HG02610 (cell line): ENCODE measurements around the gene TBC1D7.

ENCODE experiments used
- ATAC-seq: cut with Tn5 transposase; IDR thresholded peaks from one replicate; pipeline ENCODE4 v1.9.1; 2021; ENCODE audit warnings: mild to moderate bottlenecking, moderate library complexity; ENCODE audit not compliant: unreplicated experiment

The TBC1D7 gene

DNA sequence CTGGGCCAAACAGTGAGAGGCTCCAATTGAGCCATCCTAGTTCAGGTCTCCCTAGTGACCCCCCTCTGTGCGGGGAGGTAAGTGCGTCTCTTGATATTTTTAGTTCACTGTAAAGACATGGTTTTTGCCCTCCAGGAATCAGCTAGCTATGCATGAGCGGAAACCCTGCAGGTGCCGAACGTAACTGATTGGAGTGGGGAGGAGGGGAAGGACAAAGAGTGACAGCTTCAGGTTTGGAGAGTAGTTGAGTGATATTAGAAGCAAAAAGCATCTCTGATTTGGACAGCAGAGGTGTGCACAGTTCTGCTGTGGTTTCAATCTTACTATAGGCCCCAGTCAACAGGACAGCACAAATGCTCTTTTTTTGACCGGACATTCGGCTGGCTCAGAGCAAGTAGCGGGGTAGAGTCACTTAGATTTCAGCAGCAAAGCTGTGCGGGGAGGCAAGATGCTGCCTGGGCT is 31.8 kb downstream of the TBC1D7 start:
- peak; percentile 66 for ATAC-seq

DNA sequence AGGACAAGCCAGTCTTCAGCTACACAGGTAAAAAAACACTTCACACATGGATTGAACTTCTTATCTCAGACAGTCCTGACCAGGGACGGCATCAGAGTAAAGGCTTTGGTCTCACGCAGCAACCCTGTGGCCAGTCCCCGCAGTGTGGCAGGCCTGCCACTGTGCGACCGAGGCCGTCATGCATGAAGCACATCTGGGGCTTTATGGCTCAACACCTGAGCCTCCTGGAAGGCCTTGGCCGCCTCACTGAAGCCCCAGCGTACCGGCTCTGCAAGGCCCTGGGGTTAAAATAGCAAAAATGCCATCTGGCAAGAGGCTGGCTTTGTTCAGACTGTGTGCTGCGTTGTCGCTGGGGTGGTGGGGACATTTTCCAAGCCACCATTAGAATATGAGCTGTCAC is 32.8 kb downstream of the TBC1D7 start:
- ATAC-seq: no peak

DNA sequence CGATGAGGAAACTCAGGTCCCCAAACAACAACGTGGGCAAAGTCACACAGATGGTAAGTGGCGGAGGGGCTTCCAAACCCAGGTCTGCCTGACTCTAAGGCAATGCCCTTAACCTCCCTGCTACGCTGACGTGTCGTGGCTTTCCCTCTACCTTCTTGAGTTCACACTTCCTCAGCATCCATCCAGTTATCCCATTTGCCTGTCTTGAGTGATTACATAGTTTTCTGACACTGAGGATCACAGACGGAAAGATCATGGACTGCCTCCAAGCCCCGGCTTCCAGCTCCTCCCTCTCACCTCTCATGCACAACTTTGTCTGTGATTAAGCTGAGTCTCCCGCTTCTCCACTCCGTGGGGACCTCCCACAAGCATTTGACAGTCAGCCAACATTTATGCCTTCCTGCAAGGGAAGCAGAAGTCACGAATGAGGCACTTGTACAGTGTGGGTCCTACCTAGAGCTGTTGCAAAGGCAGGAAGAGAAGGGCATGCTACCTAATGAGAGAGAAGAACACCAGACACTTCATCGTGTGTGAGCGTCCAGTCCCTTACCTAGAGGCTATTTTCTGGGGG is 33.8 kb downstream of the TBC1D7 start:
- ATAC-seq: no peak

DNA sequence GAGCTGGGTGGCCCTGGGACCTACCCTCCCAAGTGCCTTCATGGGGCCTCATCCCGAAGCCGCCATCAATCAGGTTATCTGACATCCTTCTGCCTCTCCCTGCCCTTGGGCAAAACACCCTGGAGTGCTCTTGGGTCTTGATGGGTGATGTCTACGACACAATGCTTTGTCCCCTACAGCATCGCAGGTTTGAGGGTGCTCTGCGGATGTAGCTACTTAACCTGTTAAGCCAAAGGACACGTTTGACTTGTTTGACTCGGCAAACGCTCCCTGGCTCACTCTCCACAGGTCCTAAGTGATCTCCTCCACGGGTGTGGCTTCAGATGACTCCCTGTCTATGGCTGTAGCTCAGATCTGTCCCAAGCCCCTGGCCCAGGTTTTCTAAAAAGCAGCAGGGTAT is 35.6 kb downstream of the TBC1D7 start:
- no peak for ATAC-seq

DNA sequence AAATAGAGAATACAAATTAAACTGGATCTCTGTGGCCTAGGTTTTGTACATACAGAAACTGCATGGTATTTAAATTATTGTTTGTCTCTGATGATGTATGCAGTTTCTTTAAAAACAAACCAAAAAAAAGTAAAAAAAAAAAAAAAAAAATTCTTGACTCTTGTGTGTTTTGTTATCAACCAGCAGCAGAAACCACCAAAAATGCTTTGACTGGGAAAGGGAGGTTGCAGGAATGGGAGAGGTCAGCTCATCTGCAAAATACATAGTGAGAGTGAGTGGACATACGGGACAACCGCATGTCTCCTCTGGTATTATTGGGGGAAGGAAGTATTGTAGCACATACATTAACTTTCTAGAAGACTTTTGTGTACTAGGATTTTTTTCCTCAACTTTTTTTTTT is 38.0 kb downstream of the TBC1D7 start:
- ATAC-seq: no peak

DNA sequence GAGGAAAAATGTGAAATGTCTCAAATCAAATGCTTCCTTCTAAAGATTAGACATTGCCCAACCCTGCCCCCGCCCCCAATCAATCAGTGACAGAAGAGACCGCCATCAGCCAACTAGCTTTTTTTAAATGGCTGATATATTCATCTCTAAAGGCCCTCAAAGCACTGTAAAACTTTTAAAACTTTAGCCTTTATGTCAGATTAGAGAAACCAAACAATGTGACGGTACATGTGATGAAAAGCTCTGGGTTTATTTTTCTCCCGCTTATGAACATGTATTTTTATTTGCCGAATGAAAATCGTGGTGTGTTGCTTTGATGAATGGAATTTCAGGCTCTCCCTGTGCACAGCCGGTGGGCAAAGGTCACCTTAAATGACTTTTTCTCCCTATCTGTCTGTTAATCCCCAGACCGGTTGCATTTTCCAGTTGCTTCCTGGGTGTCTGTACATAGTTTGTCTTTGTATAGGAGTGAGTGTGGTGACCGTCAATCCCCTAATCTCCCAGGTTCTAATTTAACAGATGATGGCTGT is 38.5 kb downstream of the TBC1D7 start:
- ATAC-seq: no peak

DNA sequence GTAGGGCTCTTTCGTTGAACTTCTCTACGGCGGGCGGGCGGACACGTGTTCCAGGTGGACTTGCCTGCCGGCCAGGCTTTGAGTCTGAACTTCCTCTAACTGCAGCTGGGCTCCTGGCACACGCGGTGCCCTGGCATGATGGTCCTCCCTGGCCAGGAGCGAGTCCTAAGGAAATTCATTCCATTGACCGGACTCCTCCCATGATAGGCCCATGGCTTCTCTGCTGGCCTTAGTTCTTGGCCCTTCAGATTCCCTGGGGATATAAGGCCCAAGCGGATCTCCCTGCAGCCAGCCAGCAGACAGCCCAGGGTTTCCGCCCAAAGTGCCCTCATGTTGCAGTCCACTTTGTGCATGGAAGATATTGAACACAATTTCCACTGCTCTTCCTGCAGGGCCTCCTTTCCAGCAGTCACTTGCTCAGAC is 39.4 kb downstream of the TBC1D7 start:
- no peak for ATAC-seq

DNA sequence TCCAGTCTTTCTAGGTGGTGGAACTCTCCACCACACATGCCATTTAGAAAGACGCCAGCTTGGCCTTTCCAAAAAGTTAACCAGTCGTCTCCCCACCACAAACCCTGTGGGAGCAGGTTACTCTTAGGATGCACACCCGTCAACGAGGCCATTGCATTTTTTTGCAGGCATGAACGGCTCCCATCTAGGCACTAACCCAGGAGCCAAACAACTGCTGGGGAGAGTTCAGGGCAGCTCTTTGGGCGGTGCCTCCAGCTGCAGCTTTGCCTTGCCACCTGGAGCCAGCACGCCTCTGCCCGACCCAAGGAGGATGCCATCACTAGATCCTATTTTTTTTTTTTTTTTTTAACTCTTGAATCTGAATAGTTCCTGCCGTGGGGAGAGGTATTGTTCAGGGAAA is 39.9 kb downstream of the TBC1D7 start:
- ATAC-seq: no peak

DNA sequence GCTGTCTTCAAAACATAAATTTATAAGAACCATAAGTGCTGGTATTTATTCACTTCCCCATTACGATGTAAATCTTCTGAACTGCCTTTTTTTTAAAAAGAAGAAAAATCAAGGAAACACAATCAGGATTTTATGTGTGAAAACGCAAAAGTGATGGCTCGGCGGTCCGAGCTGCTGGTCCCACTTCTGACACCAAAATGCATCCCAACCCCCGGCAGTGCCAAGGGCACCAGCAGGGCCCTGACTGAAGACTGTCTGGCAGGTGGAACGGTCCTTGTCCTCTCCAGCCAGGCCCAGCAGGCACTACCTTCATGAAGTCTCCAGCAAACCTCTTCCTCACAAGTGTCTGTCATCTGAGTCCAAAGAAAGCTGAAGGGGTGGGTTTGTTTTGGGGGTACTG is 41.2 kb downstream of the TBC1D7 start:
- ATAC-seq: no peak

DNA sequence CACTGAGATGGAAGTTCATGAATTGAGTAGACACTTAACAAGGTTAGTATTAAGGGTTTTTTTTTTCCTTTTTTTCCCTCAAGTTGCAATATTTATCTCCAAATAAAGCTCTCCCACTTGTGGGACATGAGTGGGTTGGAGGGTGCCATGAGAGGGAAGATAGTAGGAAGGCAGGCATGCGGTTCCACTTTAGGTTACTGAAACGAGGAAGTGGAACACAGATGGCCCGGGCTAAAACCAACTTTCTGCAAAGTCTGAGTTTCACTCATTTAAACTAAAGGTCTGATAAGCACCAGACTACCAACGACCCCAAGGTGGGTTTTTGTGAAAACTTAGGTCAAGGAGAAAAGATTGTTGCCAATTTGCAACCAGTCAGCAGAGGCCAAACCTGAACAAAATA is 42.2 kb downstream of the TBC1D7 start:
- no peak for ATAC-seq

DNA sequence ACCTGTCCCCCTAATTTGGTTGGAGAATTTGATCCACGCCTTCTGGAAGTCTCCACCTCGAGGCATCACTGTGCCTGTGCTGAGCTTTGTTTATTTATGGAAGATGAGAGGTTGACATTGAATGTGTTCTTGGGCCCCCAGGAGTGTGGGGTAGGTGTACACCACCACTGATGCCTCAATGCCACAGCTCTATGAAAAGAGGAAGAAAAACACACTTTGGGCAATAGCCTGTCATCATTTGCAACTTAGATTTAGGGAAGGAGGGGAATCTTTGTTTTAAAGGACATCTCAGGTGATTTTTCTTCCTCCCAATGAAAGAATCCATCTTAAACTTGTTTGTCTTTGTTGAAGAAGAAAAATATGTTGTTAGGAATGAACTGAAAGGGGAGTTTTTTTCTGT is 42.6 kb downstream of the TBC1D7 start:
- ATAC-seq: no peak

DNA sequence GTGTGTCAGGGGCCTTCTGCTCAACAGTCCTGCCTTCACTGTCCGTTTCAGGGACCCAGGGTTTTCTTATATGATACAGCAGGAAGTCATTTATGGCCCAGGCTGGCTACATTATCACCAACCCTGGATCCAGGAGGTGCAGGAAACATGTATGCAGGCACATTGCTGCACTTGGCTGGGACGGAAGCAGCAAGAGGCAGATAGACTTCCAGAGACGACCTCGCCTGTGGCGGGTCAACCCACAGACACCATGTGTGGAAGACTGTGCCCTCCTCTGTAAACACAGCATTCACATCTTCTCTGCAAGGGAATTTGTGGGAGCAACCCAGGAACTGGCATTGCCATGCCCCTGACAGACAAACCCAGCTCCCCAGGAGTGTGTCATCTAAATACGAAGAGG is 43.7 kb downstream of the TBC1D7 start:
- no peak for ATAC-seq

DNA sequence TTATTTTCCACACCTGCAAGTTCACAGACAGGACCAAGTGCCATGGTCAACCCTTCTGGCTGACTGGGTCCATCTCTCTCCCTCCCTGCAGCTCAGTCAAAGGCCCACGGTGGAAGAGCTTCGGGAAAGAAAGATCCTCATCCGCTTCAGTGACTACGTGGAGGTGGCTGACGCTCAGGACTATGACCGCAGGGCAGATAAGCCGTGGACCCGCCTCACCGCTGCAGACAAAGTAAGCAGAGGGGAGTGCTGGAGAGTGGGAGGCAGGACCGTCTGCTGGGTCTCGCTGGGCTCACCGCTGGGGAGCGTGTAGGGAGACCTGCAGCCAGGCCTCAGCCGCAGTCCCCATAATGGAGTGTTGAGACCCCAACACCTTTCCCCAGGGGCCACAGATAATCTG is 45.0 kb downstream of the TBC1D7 start:
- no peak for ATAC-seq

DNA sequence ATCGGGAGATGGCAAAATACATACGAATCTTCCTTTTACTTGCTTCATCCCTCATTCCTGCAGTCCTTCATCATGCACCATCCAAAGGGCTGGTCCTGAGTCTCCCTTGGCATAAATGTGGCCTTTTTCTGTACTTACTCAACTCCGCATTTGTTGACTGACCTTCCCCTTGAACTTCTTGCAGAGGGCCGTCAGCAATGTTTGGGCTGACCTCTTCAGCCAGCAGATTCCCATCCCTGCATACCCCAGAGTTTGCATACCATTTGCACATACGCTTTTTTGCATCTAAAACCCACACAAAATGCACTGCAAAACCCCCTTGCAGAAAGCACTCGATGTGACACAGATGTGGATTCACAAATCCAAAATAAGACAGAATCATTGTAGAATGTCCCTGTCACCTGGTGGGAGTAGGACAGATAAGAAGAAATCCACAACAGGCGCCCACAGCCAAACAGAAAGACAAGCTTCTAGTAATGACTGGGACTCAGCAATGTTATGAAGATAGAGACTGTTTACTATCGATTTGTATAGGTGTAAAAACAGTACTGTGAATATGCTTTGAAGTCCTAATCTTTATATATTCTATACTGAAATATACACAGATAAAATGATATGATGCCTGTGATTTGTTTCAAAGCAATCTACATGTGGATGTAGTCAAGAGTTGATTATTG is 45.8 kb downstream of the TBC1D7 start:
- no peak for ATAC-seq

DNA sequence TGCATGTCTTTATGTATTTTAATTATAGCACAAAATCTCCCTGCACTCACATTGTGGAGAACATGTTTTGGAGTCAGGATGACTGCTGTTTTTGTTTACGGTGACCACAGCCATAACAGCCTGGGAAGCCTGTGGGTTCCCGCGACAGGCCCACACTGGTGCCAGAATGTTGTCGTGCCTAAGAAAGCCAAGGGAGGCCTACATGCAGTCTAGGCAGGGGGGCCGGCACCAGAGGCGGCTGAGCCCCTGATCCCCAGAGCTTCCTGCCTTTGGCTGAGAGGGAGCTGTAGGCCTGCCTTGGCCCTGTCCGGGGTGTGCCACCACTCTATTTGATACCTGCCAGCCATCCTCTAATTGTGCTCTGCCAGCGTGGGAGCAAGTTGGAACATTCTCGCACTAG is 46.7 kb downstream of the TBC1D7 start:
- no peak for ATAC-seq

DNA sequence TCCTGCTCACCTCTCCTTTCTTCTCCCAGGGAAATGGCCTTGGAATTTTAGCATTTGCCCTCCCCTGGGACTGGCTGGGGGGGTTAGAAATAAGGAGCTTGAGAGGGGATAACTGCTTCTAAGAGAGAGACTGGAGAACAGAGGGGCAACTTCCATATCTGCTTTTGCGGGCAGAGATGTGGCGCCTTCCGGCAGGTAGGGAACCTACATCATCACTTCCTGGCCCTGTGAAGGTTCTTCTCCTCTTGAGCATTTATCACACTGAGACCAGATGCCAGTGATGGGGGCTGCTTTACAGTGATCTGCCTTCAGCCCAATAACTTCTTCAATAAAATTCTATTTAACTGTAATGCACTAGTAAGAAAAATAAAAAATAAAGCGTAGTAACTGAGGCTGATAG is 48.1 kb downstream of the TBC1D7 start:
- no peak for ATAC-seq

DNA sequence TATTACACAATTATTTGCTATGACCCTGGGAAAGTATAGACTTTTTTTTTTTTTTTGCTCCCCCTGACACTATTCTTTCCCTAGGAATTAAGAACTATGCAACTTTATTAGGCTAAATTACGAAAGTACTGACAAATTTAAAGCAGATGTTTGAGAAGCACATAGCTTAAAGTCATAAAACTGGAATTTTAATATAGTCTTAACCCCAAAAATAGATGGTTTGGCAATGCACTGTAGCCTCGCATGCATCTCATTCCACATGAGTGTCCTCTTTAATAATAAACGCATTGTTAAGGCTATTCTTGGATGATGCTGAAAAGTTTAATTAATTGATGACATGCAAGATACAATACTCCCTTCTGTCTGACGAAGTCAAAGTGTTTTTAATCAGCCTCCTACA is 49.3 kb downstream of the TBC1D7 start:
- ATAC-seq: no peak

DNA sequence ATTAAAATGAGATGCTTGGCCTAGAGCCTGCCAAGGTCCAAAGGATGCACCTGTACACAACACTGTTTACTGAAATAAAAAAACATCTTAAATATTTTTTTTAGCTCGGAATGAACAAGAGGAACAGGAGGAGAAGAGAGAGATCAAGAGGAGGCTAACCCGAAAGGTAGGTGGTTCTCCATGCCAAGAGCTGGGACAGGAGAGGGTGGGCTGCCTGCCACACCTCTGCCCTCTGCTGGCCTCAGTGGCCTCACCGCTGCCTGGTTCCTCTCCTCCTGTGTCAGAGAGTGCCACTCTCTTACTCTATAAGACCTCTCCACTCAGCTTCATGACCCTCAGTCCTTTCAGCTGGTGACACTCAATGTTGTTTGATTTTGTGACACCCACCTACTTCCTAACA is 50.2 kb downstream of the TBC1D7 start:
- no peak for ATAC-seq

DNA sequence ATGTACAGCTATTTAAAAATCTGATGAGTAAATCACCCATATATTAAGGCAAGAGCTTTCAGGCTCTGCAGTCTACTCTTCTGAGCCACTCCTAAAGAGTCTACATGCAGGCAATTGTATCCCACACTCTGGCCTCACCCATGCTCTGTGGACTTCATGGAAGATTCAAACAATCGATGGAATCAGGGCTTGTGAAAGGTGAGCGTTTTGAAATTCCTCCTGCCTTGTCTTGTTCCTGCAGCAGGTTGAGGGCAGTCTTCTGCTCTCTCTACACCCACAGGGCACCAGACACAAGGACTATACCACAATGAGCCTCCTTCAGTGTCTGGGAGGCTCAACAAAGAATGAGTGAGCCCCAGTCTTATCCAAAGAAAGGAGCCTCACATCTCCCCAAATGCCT is 51.1 kb downstream of the TBC1D7 start:
- ATAC-seq: no peak

DNA sequence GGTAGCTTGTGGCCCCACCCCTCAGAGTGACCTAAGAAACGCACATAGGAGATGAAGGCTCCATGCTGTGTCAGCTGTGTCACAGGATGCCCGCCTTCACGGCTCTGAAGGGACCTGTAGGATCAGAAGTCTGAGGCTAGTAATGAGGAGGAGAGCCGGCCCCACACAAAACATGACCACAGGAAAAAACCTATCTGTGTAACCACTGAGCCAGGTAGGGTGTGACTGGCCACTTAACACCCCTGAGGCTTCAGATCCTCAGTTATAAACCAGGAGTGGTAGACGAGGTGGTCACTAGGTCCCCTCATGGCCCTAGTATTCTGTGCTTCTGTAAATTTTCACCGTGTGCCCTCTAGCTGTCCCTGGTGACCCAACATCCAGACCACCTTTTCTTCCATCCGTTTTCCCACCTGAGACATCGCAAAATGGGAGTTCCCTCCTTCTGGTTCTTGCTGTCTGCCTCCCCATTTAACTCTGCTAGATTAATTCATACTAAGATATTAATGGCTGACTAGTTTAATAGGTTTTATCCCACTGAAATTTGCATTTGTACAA is 52.8 kb downstream of the TBC1D7 start:
- no peak for ATAC-seq

DNA sequence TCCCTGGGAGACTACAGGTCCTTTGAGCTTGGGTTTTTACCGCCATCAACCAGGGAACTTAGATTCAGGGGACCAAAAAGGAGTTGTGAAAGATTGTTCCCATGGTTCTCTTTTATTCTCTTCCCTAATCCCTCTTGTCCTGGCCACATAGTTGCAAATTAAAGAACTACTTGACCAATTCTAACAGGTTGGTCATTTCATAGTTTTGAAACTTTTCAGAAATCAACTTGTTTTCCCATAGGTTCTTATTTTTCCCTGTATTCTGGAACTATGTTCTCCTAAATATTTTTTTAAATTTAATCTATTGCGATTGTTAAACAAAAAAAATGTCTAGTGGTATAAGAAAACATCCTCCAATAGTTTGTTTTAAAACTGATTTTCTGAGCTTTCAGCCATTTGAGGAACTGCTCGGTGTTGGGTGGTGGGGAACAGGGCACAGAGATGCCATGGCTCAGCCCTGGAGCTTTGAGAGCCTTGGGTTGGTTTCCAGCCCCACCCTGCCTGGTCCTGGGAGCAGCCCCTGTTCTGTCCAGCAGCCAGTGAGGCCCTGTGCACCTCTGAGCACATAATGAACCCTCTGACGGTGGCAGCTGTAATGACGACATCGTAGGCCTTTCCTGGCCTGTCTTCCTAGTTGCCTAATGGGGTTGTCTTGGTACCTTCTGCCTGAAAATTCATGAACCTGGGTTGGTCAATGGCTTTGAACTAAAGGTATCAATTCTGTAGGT is 53.5 kb downstream of the TBC1D7 start:
- no peak for ATAC-seq
